Mucosa of descending colon (tissue), 3 donors: ENCODE data around the gene SLC27A2. TPM values are rescaled to one million over a fixed set of nuclear protein-coding genes. Genes with fewer than 3 reads are reported as not detected.

Experiments used
- ATAC-seq: fragments of 200-7000 bp; cut with Tn5 transposase; one replicate; pipeline ENCODE4 v1.9.1; 2020; ENCODE audit warnings: mild to moderate bottlenecking, moderate library complexity
- DNase-seq, 3 donors: peaks; one replicate each; pipeline ENCODE4 v3.0.0-alpha.2; 2020
- H3K36me3 ChIP-seq: fragments of 200-600 bp; one replicate; pipeline ENCODE4 v1.8.0; 2021; ENCODE audit warnings: low read depth, mild to moderate bottlenecking
- H3K4me1 ChIP-seq: fragments of 200-600 bp; one replicate; pipeline ENCODE4 v1.8.0; 2021; ENCODE audit warnings: low read depth, mild to moderate bottlenecking
- H3K4me3 ChIP-seq: fragments of 200-600 bp; one replicate; pipeline ENCODE4 v1.8.0; 2021; ENCODE audit warnings: mild to moderate bottlenecking
- H3K9me3 ChIP-seq: fragments of 200-600 bp; one replicate; pipeline ENCODE4 v1.8.0; 2021; ENCODE audit warnings: mild to moderate bottlenecking
- intact Hi-C, 2 donors: fragments of 100-400 bp; cut with DNase I in 1 of 2; cut with micrococcal nuclease in 1 of 2; formaldehyde crosslinking; loops; one replicate each; pipeline versions ENCODE4 v1.11.0 to v1.11.1; 2022; cut with DNase I, micrococcal nuclease
- total RNA-seq, 3 donors: library from RNA; stranded (reverse); fragmentation: NEBNext Ultra II Directional in 2 of 3; extraction: Animal tissue kit (Norgen Biotek cat#: 25700) in 2 of 3; gene quantifications; one replicate each; pipeline versions ENCODE4 v1.2.1 to v1.2.4, GENCODE V29; 2021 to 2023
- TF ChIP-seq, protein P1 (sequence below): fragments of 200-600 bp; IDR thresholded peaks from one replicate; pipeline ENCODE4 v1.8.0; 2022; ENCODE audit warnings: antibody characterized with exemption, mild to moderate bottlenecking
- donor health status: DM: no; HTN: no; CAD: no; lungs with moderate emphysema.
- donor health status: DM: no; HTN: no; CAD: no.
- donor health status: DM: no; HTN: yes; CAD: no.

The SLC27A2 gene
- total RNA-seq, 3 donors from 2014 or later: 14.8 to 27.9 (median 27.8) TPM

DNA sequence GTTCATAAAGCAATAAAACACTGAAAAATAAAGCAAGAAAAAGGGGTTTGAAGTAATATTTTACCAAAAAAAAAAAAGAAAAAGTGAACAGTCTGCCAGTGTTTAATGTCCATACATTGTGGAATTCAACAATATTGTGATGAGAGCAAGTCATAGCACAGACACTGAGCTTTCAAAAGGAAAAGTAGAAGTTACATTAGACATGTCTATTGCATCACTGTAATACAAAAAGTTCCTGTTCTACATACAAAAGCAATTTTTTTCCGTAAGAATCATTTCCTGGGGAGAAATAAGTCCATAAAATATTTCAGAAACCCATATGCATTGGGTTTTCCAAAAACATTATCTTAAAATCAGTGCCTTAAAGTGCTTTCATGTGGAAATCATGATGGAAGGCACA, 95.4 kb downstream of the SLC27A2 start:
- DNase-seq: no peak
- Histone ChIP-seq H3K36me3 (no peaks in the 10 kb centered on the region), H3K4me1 (no peaks in the 10 kb centered on the region), H3K4me3 (no peak overlapping the region), H3K9me3 (no peaks in the 10 kb centered on the region)
- no peak for ATAC-seq
- intact Hi-C loops: no loop called here
- TF ChIP-seq, protein P1, sequence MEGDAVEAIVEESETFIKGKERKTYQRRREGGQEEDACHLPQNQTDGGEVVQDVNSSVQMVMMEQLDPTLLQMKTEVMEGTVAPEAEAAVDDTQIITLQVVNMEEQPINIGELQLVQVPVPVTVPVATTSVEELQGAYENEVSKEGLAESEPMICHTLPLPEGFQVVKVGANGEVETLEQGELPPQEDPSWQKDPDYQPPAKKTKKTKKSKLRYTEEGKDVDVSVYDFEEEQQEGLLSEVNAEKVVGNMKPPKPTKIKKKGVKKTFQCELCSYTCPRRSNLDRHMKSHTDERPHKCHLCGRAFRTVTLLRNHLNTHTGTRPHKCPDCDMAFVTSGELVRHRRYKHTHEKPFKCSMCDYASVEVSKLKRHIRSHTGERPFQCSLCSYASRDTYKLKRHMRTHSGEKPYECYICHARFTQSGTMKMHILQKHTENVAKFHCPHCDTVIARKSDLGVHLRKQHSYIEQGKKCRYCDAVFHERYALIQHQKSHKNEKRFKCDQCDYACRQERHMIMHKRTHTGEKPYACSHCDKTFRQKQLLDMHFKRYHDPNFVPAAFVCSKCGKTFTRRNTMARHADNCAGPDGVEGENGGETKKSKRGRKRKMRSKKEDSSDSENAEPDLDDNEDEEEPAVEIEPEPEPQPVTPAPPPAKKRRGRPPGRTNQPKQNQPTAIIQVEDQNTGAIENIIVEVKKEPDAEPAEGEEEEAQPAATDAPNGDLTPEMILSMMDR: no peak

DNA sequence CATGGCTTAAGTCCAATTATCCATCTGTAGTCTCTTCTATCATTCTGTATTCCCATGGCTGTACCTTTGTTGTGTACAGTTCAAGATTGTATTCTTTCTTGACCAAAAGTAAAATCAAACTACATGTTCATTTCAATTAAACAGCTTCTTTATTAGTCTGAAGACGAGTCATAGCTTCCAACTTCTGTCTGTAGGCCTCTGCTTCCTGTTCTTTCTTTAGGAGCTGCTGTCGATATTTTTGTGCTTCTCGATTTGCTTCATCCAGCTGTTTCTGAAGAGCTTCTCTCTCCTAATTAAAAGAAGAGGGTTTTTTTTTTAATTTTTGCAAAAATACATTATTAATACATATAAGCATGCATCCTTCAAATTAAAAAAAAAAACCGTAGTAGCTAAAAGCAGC, 96.5 kb downstream of the SLC27A2 start:
- DNase-seq (no peak), ATAC-seq (no peak)
- no peak overlapping the region for H3K4me3 ChIP-seq
- no peaks in the 10 kb centered on the region for H3K9me3 ChIP-seq
- TF ChIP-seq, protein P1: no peak
- H3K36me3 ChIP-seq: no peaks in the 10 kb centered on the region
- H3K4me1 ChIP-seq: no peaks in the 10 kb centered on the region
- intact Hi-C loops: no loop called here

DNA sequence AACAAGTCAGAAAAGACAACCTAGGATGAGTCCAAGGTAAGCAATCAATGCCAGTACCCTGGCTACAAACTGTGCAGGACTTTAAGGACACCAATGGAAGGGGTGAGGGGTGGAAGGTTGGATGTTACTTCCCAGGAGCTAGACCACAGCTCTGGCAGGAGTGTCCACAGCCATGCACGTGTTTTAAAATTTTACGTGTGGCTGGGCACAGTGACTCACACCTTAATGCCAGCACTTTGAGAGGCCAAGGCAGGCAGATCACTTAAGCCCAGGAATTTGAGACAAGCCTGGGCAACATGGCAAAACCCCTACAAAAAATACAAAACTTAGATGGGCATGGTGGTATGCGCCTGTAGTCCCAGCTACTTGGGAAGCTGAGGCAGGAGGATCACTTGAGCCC, 98.3 kb downstream of the SLC27A2 start:
- H3K9me3 ChIP-seq: no peaks in the 10 kb centered on the region
- TF ChIP-seq, protein P1: no peak
- DNase-seq (no peak), ATAC-seq (no peak)
- intact Hi-C loops: no loop called here
- H3K36me3 ChIP-seq: no peaks in the 10 kb centered on the region
- H3K4me1 ChIP-seq: no peaks in the 10 kb centered on the region
- H3K4me3 ChIP-seq: no peak overlapping the region

DNA sequence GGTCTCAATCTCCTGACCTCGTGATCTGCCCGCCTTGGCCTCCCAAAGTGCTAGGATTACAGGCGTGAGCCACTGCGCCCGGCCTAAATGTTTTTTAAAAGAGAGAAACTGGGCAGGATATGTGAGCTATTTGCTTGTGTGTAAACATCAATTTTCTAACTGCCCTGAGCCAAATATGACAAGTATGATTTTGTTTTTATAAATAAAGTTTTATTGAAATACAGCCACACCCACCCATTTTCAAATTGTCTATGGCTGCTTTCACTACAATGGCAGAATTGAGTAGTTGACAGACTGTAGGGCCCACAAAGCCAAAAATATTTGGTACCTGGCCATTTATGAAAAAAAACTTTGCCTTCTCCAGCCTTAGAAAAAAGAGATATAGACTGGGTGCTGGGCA, 99.4 kb downstream of the SLC27A2 start:
- Histone ChIP-seq H3K9me3 (no peaks in the 10 kb centered on the region), H3K4me1 (no peaks in the 10 kb centered on the region), H3K4me3 (no peak overlapping the region), H3K36me3 (no peaks in the 10 kb centered on the region)
- DNase-seq (no peak), ATAC-seq (no peak)
- intact Hi-C loops: no loop called here
- TF ChIP-seq, protein P1: no peak

Other genes starting within 250 kb of the SLC27A2 start
- gene ATP8B4, start 63.0 kb upstream of the SLC27A2 start, total RNA-seq: 1 to 10 TPM; 4.7 to 8.9 (median 7.4) TPM
- 1 to 10 TPM in 2 of 3 donors, under 1 TPM in 1; 0.52 to 5.0 (median 4.9) TPM for gene HDC, start 83.5 kb downstream of the SLC27A2 start, total RNA-seq
- 10 to 100 TPM in 2 of 3 donors, 1 to 10 TPM in 1; 10.0 to 15.6 (median 12.3) TPM for gene GABPB1, start 173.0 kb downstream of the SLC27A2 start, total RNA-seq
- gene USP8, start 242.2 kb downstream of the SLC27A2 start, total RNA-seq: 10 to 100 TPM; 66.9 to 87.6 (median 84.4) TPM